Measurements from ENCODE around the gene IMP4. TPM values are rescaled to one million over a fixed set of nuclear protein-coding genes. Genes with fewer than 3 reads are reported as not detected.

The IMP4 gene
- total RNA-seq, 1 experiment from 2014 or later = 89.2 TPM

- TF ChIP-seq SP1 (CRISPR knock-in tag; conservative IDR thresholded peaks at IDR 0.05) (no peak), MXD4 (CRISPR knock-in tag; IDR thresholded peaks at IDR 0.05; ENCODE audit: borderline replicate concordance) (no peak), ZNF219 (CRISPR knock-in tag; IDR thresholded peaks at IDR 0.05; ENCODE audit: borderline replicate concordance) (no peak), RORB (CRISPR knock-in tag; IDR thresholded peaks at IDR 0.05) (no peak), SMAD4 (CRISPR knock-in tag; IDR thresholded peaks at IDR 0.05) (no peak), NR2C2 (CRISPR knock-in tag; IDR thresholded peaks at IDR 0.05) (no peak), RELA (CRISPR knock-in tag; IDR thresholded peaks at IDR 0.05; ENCODE audit: borderline replicate concordance) (no peak), JUN (CRISPR knock-in tag; IDR thresholded peaks at IDR 0.05) (no peak)
- peaks cover 32% of the 10 kb centered on the region for H3K4me1 Mint-ChIP-seq
- peak overlapping the region; percentile 83 for H3K4me3 Mint-ChIP-seq
- peaks cover 4% of the 10 kb centered on the region for H3K27me3 Mint-ChIP-seq (ENCODE audit: low read depth)
- H3K9me3 Mint-ChIP-seq = no peaks in the 10 kb centered on the region
- no peak for DNase-seq (ENCODE audit: low spot score)
- CTCF ChIA-PET = interaction anchor here (1.3 kb wide), 1 partner anchor 16 kb away, joined by 4 read pairs; the partner anchor contains the start of gene PTPN18
- H3K27ac Mint-ChIP-seq = no peak overlapping the region; the same call in 1 of the 2 replicates
- no peak for ATAC-seq
- POLR2A ChIA-PET = interaction anchor here (0.9 kb wide), 1 partner anchor 35 kb away, joined by 8 read pairs; no protein-coding TSS in a partner anchor
- peaks cover 18% of the 10 kb centered on the region for H3K36me3 Mint-ChIP-seq
Observed at GRCh38 chr2:130371723-130372054, 29.0 kb downstream of the IMP4 start.

- Mint-ChIP-seq H3K36me3 (peaks cover 18% of the 10 kb centered on the region), H3K4me3 (peak overlapping the region; percentile 83), H3K4me1 (peaks cover 32% of the 10 kb centered on the region), H3K9me3 (no peaks in the 10 kb centered on the region), H3K27me3 (ENCODE audit: low read depth) (peaks cover 4% of the 10 kb centered on the region), H3K27ac (no peak overlapping the region; the same call in 1 of the 2 replicates)
- ChIA-PET POLR2A (interaction anchor here (0.9 to 1.3 kb wide), 2 partner anchors 30 to 35 kb away, joined by 7 to 8 read pairs; partner anchors contain the start of gene IMP4), CTCF (interaction anchor here (0.6 to 2.4 kb wide), 17 partner anchors 9 to 634 kb away, joined by 3 to 26 read pairs (median 5); partner anchors contain the start of genes GPR148, IMP4 and PTPN18)
- ATAC-seq (peak; percentile 89), DNase-seq (ENCODE audit: low spot score) (peak; percentile 92)
- TF ChIP-seq ZNF425 (CRISPR knock-in tag; conservative IDR thresholded peaks at IDR 0.05) (no peak), E2F5 (CRISPR knock-in tag; IDR thresholded peaks at IDR 0.05) (peak; percentile 83), ARID4B (CRISPR knock-in tag; IDR thresholded peaks at IDR 0.05; ENCODE audit: borderline replicate concordance) (peak; percentile 81), E2F1 (CRISPR knock-in tag; IDR thresholded peaks at IDR 0.05) (no peak), ZNF121 (CRISPR knock-in tag; IDR thresholded peaks at IDR 0.05) (no peak), NFE2L1 (CRISPR knock-in tag; IDR thresholded peaks at IDR 0.05) (no peak), ZNF219 (CRISPR knock-in tag; IDR thresholded peaks at IDR 0.05; ENCODE audit: borderline replicate concordance) (no peak; the same call in 1 of the 2 replicates), TCF7 (CRISPR knock-in tag; IDR thresholded peaks at IDR 0.05; ENCODE audit: low read depth) (no peak), AFF4 (CRISPR knock-in tag; IDR thresholded peaks at IDR 0.05; ENCODE audit: borderline replicate concordance) (no peak), MXD4 (CRISPR knock-in tag; IDR thresholded peaks at IDR 0.05; ENCODE audit: borderline replicate concordance) (no peak), ETV6 (CRISPR knock-in tag; IDR thresholded peaks at IDR 0.05) (peak; percentile 40; the same call in 1 of the 2 replicates), FOXP4 (CRISPR knock-in tag; IDR thresholded peaks at IDR 0.05) (no peak; the same call in 1 of the 2 replicates), NFATC4 (CRISPR knock-in tag; IDR thresholded peaks at IDR 0.05) (no peak)
Observed at GRCh38 chr2:130372055-130372832, 29.5 kb downstream of the IMP4 start.

Data from WTC11 (cell line).